Measurements from ENCODE around the gene CORO2A.
"Not testable (repeated sequence)": the region's sequence is repeated elsewhere in the genome, so short reads cannot be mapped to it uniquely, and the experiment has no call there.

CORO2A gene

GRCh38 chr9:98080326-98080725 lies 112.1 kb downstream of the CORO2A start:
- H3K4me3 ChIP-seq (ENCODE audit: low read depth, low read length): no peak overlapping the region
- DNase-seq (ENCODE audit: low read depth): no peak
- TF ChIP-seq CTCF (IDR thresholded peaks at IDR 0.05; ENCODE audit: control insufficient read depth, extremely low read depth, insufficient read depth): no peak

- no peak for DNase-seq (ENCODE audit: low read depth)
- no peak for TF ChIP-seq CTCF (IDR thresholded peaks at IDR 0.05; ENCODE audit: control insufficient read depth, extremely low read depth, insufficient read depth)
- H3K4me3 ChIP-seq (ENCODE audit: low read depth, low read length): no peak overlapping the region
Measured at GRCh38 chr9:98078895-98079294, 113.5 kb downstream of the CORO2A start.

GRCh38 chr9:98076514-98076890 lies 115.9 kb downstream of the CORO2A start:
- not testable (repeated sequence) for DNase-seq (ENCODE audit: low read depth)

GRCh38 chr9:98075332-98075805 lies 117.1 kb downstream of the CORO2A start:
- TF ChIP-seq CTCF (IDR thresholded peaks at IDR 0.05; ENCODE audit: control insufficient read depth, extremely low read depth, insufficient read depth): no peak
- DNase-seq (ENCODE audit: low read depth): no peak
- no peak overlapping the region for H3K4me3 ChIP-seq (ENCODE audit: low read depth, low read length)

More at GRCh38 chr9:98076514-98076890, 115.9 kb downstream of the CORO2A start:
- H3K4me3 ChIP-seq (ENCODE audit: low read depth, low read length): not testable (repeated sequence)

- DNase-seq (ENCODE audit: low read depth): no peak
- TF ChIP-seq CTCF (IDR thresholded peaks at IDR 0.05; ENCODE audit: control insufficient read depth, extremely low read depth, insufficient read depth): peak; percentile 82
- no peak overlapping the region for H3K4me3 ChIP-seq (ENCODE audit: low read depth, low read length)
Measured at GRCh38 chr9:98074115-98074990, 118.1 kb downstream of the CORO2A start.

GRCh38 chr9:98071737-98072136 lies 120.7 kb downstream of the CORO2A start:
- peak overlapping the region; percentile 31 for H3K4me3 ChIP-seq (ENCODE audit: low read depth, low read length)
- 0 out of 2 replicates have a peak, but pooled peaks have one; percentile 12 for TF ChIP-seq CTCF (IDR thresholded peaks at IDR 0.05; ENCODE audit: control insufficient read depth, extremely low read depth, insufficient read depth)
- peak; percentile 43 for DNase-seq (ENCODE audit: low read depth)
